HG03097 (cell line): ENCODE data around the gene RBM11.
A peak's percentile ranks its signal among the peaks of the same experiment; 100 is the strongest.
"Not testable (repeated sequence)": the region's sequence is repeated elsewhere in the genome, so short reads cannot be mapped to it uniquely, and the experiment has no call there.

Experiments used
- ATAC-seq: cut with Tn5 transposase; IDR thresholded peaks from one replicate; pipeline ENCODE4 v1.9.1; 2021; ENCODE audit not compliant: unreplicated experiment, low FRiP score

Gene RBM11

GRCh38 chr21:14215971-14216641 lies at the start of gene RBM11:
RBM11 (plus strand) TSS chr21:14216157; CDS start chr21:14216187, 30 bp downstream.
- ATAC-seq: peak; percentile 89

GRCh38 chr21:14166463-14167223 lies 49.3 kb upstream of the RBM11 start:
- ATAC-seq: not testable (repeated sequence)

GRCh38 chr21:14206222-14206621 lies 9.7 kb upstream of the RBM11 start:
- ATAC-seq: no peak

GRCh38 chr21:14210738-14211137 lies 5.2 kb upstream of the RBM11 start, which contains the start of gene LIPI:
LIPI (minus strand) TSS chr21:14210955; CDS start chr21:14210845, 110 bp downstream.
- ATAC-seq: no peak

- ATAC-seq: no peak
Measured at GRCh38 chr21:14213164-14213563, 2.8 kb upstream of the RBM11 start.

GRCh38 chr21:14223365-14223764 lies 7.4 kb downstream of the RBM11 start:
- no peak for ATAC-seq

- ATAC-seq: no peak
Measured at GRCh38 chr21:14229399-14229798, 13.4 kb downstream of the RBM11 start.

- no peak for ATAC-seq
Measured at GRCh38 chr21:14235101-14235500, 19.1 kb downstream of the RBM11 start.

GRCh38 chr21:14236180-14236579 lies 20.2 kb downstream of the RBM11 start:
- no peak for ATAC-seq

GRCh38 chr21:14239281-14239680 lies 23.3 kb downstream of the RBM11 start:
- no peak for ATAC-seq

GRCh38 chr21:14241297-14241696 lies 25.3 kb downstream of the RBM11 start:
- no peak for ATAC-seq

GRCh38 chr21:14243461-14243860 lies 27.5 kb downstream of the RBM11 start:
- ATAC-seq: no peak

GRCh38 chr21:14243874-14244273 lies 27.9 kb downstream of the RBM11 start:
- ATAC-seq: no peak

GRCh38 chr21:14244911-14245310 lies 29.0 kb downstream of the RBM11 start:
- no peak for ATAC-seq

GRCh38 chr21:14245711-14246110 lies 29.8 kb downstream of the RBM11 start:
- no peak for ATAC-seq

GRCh38 chr21:14251336-14251735 lies 35.4 kb downstream of the RBM11 start:
- no peak for ATAC-seq

- ATAC-seq: peak; percentile 74
Measured at GRCh38 chr21:14259747-14260146, 43.8 kb downstream of the RBM11 start.

GRCh38 chr21:14260174-14260764 lies 44.3 kb downstream of the RBM11 start:
- no peak for ATAC-seq

- ATAC-seq: no peak
Measured at GRCh38 chr21:14262039-14262438, 46.1 kb downstream of the RBM11 start.

- no peak for ATAC-seq
Measured at GRCh38 chr21:14263879-14264278, 47.9 kb downstream of the RBM11 start.

- no peak for ATAC-seq
Measured at GRCh38 chr21:14265023-14265422, 49.1 kb downstream of the RBM11 start.

GRCh38 chr21:14267076-14267475 lies 51.1 kb downstream of the RBM11 start:
- no peak for ATAC-seq
